Measurements from ENCODE around the gene SIVA1.

The SIVA1 gene

DNA sequence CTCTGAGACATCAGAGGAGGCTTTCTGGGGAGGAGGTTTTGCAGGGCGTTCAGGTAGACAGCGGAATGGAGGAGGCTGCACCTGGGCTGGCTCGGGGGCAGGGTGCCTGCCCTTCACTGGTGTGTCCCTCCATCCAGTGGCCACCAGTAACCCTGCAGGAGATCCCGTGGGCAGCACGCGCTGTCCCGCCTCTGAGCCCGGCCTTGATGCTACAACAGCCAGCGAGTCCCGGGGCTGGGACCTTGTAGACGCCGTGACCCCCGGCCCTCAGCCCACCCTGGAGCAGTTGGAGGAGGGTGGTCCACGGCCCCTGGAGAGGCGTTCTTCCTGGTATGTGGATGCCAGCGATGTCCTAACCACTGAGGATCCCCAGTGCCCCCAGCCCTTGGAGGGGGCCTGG, 38.9 kb upstream of the SIVA1 start:
- no peak overlapping the region for H3K4me3 ChIP-seq (ENCODE audit: low read length)
- no peak for TF ChIP-seq ZNF274 (IDR thresholded peaks at IDR 0.05; ENCODE audit: low read depth, low read length)

DNA sequence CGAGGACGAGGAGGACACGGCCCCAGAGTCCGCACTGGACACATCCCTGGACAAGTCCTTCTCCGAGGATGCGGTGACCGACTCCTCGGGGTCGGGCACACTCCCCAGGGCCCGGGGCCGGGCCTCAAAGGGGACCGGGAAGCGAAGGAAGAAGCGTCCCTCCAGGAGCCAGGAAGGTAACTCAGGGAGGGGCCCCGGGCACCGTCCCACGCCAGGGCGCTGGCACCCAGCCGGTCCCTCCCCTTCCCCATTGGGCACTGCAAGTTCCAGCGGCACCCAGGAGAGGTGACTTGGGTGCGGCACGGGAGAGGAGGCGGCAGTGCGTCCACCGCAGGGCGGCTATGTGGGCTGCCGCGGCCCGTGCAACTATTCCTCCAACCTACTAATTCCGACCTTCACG, 38.3 kb upstream of the SIVA1 start:
- H3K4me3 ChIP-seq (ENCODE audit: low read length), result no peak overlapping the region
- TF ChIP-seq ZNF274 (IDR thresholded peaks at IDR 0.05; ENCODE audit: low read depth, low read length), result no peak

DNA sequence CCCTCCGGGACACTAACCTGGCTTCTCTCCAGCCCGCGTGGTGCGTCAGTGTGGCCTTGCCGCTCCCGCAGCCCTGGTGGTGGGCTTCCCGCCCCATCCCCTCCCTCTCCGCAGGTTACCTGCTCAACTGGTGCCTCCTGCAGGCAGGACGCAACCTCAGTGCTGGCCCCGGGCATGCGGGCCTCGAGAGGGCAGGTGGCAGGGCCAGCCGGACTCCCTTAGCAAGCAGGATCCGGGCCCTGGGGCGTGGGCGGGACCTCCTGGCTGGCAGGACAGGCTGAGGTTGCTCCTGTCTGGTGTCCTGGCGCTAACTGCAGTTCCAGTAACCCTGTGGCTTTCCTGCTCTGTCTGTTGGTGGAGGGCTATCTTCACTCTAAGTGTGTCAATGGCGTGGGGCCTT, 37.5 kb upstream of the SIVA1 start:
- no peak for TF ChIP-seq ZNF274 (IDR thresholded peaks at IDR 0.05; ENCODE audit: low read depth, low read length)
- H3K4me3 ChIP-seq (ENCODE audit: low read length), result no peak overlapping the region

- H3K4me3 ChIP-seq (ENCODE audit: low read length), result no peak overlapping the region
- TF ChIP-seq ZNF274 (IDR thresholded peaks at IDR 0.05; ENCODE audit: low read depth, low read length), result no peak
These were observed 37.1 kb upstream of the SIVA1 start for GRCh38 chr14:104715871-104716270.

DNA sequence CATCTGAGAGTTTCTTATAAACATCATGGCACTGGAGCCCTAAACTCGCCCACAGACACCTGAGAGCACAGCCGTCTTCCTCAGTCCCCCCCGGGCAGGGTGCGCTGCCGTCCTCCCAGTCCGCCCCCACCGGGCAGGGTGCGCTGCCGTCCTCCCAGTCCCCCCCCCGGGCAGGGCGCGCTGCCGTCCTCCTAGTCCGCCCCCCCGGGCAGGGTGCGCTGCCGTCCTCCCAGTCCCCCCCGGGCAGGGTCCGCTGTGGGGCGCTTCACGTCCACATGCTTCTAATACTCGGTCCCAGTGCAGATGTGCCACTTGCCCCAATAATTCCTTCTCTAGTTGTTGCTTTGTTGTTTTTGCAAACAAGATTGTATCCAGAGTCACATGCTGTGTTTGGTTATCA, 35.8 kb upstream of the SIVA1 start:
- no peak overlapping the region for H3K4me3 ChIP-seq (ENCODE audit: low read length)
- no peak for TF ChIP-seq ZNF274 (IDR thresholded peaks at IDR 0.05; ENCODE audit: low read depth, low read length)

DNA sequence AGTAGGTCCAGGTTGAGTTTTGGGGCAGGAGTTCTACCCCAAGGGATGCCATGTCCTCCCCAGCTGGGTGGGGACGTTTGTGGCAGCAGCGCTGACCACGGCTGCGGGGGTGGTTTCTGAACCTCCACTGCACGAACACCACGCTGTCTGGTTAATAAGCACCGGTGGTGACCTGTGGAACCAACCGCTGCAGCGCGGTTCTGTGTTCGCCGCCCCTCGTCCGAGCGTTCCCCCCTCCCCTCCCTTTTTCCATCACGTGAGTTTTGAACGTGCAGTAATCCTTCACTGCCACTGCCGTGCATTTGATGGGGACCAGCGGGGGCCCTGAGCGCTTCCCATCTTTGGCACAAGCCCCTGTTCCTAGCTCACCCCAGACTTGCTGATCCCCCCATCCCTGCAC, 35.3 kb upstream of the SIVA1 start:
- H3K4me3 ChIP-seq (ENCODE audit: low read length), result no peak overlapping the region
- TF ChIP-seq ZNF274 (IDR thresholded peaks at IDR 0.05; ENCODE audit: low read depth, low read length), result no peak

- TF ChIP-seq ZNF274 (IDR thresholded peaks at IDR 0.05; ENCODE audit: low read depth, low read length), result no peak
- H3K4me3 ChIP-seq (ENCODE audit: low read length), result no peak overlapping the region
These were observed 34.8 kb upstream of the SIVA1 start for GRCh38 chr14:104718147-104718546.

GRCh38 chr14:104718871-104719270, 34.1 kb upstream of the SIVA1 start:
- no peak for TF ChIP-seq ZNF274 (IDR thresholded peaks at IDR 0.05; ENCODE audit: low read depth, low read length)
- no peak overlapping the region for H3K4me3 ChIP-seq (ENCODE audit: low read length)

DNA sequence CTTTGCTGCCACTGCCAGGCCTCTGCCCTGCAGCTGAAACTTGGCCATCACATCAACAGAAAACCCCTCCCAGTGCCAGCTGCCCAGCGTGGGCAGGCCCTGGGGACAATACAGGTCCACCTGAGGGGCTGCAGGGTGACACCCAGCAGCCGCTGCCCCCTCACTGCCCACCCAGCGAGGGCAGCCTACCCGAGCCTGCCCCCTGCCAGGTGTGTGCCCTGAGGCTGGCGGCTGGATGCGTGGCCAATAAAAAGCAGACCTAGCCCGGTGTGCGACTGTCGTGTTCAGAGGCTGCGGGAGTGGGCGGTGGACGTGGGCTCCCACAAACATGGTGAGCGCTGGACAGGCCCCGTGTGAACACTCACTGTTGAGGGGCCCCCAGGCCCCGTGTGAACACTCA, 33.6 kb upstream of the SIVA1 start:
- no peak overlapping the region for H3K4me3 ChIP-seq (ENCODE audit: low read length)

GRCh38 chr14:104721505-104722431, 31.2 kb upstream of the SIVA1 start:
- H3K4me3 ChIP-seq (ENCODE audit: low read length), result no peak overlapping the region
- TF ChIP-seq ZNF274 (IDR thresholded peaks at IDR 0.05; ENCODE audit: low read depth, low read length), result no peak

More for the DNA sequence above, 33.6 kb upstream of the SIVA1 start:
- TF ChIP-seq ZNF274 (IDR thresholded peaks at IDR 0.05; ENCODE audit: low read depth, low read length), result no peak

- no peak overlapping the region for H3K4me3 ChIP-seq (ENCODE audit: low read length)
- TF ChIP-seq ZNF274 (IDR thresholded peaks at IDR 0.05; ENCODE audit: low read depth, low read length), result no peak
These were observed 29.9 kb upstream of the SIVA1 start for GRCh38 chr14:104722938-104723650.

DNA sequence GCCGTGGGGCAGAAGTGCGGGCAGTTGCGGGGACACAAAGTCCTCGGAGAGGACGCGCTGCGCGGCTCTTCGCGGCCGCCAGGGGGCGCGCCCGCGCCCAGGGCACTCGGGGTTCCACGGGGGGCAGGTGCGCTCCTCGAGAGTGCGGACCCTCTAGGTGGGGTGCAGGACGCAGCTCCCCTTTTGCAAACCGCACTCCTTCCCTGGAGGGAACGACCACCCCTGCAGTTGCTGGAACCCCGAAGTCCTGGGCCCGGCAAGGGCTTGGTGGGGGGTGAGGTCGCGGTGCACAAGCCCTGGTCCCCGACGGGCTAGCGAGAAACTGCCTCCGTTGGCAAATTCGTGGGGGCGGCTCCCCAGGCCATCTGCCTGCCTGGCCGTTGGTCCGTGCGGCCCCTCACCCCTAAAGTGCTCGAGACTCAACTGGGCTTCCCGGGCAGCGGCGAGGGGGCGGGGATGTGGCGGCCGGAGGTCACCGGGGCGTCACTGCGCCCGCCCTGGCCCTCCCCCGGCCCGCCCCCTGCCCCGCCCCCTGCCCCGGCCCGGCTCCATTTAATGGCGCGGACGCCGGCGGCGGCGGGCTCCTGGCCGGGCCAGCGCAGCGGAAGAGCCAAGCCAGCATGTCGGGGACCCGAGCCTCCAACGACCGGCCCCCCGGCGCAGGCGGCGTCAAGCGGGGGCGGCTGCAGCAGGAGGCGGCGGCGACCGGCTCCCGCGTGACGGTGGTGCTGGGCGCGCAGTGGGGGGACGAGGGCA, 29.1 kb upstream of the SIVA1 start, which contains the start of gene ADSS1:
Gene ADSS1 (plus strand): TSS at position 579 of the 756 bp plus-strand sequence. CDS start 42 bp downstream, at position 621.
- TF ChIP-seq ZNF274 (IDR thresholded peaks at IDR 0.05; ENCODE audit: low read depth, low read length), result no peak
- peak within 1 kb of the TSS; percentile 60; the same call in 1 of the 2 replicates for H3K4me3 ChIP-seq (ENCODE audit: low read length)

GRCh38 chr14:104724407-104724980, 28.5 kb upstream of the SIVA1 start:
- no peak for TF ChIP-seq ZNF274 (IDR thresholded peaks at IDR 0.05; ENCODE audit: low read depth, low read length)
- H3K4me3 ChIP-seq (ENCODE audit: low read length), result peak overlapping the region; percentile 57; the same call in 1 of the 2 replicates

Measured in GM08714 (cell line).